PC-3 (cell line): ENCODE results near the gene UBAC2.

Source experiments
- EZH2 ChIP-seq: fragments of 300-600 bp; sonication (generic); IDR thresholded peaks from one replicate; pipeline ENCODE4 v1.6.1; 2017; ENCODE audit warnings: antibody characterized with exemption, mild to moderate bottlenecking, low read length; ENCODE audit not compliant: unreplicated experiment
- TF ChIP-seq, protein P1 (sequence below): fragments of 300-600 bp; sonication (generic); conservative IDR thresholded peaks from 2 replicates; pipeline ENCODE4 v1.5.1; 2017; ENCODE audit warnings: antibody characterized with exemption, low read depth, mild to moderate bottlenecking, low read length

DNA sequence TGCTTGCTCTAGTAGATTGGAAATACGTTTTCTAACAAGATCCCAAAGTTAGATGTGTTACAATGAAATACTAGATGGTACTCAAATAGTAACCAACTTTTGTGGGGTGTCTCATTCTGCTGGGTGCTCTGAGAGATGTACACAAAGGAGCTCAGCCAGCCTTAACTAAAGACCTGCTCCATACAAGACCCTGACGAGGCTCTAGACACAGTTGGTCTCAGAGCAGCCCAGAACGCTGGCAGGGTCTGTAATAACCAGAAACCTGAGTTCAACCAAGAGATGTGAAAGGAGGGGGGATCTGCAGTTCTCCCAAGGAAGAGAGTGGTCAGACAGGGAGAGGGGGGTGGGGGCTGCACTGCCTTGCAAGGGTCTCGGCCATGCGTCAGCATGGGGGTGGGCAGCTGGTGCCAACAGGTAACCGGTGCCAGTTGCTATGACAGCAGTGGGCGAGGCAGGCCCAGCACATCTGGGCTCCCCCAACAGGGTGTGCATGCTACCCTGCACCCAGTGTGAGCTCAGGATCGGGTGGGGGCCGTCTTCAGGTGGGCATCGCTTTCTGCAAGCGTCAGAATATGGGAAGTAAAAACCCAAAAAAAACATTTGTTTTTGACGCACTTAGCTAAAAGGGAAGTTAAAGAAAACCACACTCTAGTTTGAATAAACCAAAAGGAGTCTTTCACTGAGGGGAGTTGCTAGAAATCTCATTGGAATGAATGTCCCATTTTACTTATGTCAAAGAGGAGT lies 174.5 kb downstream of the UBAC2 start:
- TF ChIP-seq, protein P1, sequence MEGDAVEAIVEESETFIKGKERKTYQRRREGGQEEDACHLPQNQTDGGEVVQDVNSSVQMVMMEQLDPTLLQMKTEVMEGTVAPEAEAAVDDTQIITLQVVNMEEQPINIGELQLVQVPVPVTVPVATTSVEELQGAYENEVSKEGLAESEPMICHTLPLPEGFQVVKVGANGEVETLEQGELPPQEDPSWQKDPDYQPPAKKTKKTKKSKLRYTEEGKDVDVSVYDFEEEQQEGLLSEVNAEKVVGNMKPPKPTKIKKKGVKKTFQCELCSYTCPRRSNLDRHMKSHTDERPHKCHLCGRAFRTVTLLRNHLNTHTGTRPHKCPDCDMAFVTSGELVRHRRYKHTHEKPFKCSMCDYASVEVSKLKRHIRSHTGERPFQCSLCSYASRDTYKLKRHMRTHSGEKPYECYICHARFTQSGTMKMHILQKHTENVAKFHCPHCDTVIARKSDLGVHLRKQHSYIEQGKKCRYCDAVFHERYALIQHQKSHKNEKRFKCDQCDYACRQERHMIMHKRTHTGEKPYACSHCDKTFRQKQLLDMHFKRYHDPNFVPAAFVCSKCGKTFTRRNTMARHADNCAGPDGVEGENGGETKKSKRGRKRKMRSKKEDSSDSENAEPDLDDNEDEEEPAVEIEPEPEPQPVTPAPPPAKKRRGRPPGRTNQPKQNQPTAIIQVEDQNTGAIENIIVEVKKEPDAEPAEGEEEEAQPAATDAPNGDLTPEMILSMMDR = no peak
- TF ChIP-seq EZH2 = no peak
